H1 (cell line): ENCODE data around the gene DECR2. TPM values are rescaled to one million over a fixed set of nuclear protein-coding genes. Genes with fewer than 3 reads are reported as not detected.
A peak's percentile ranks its signal among the peaks of the same experiment; 100 is the strongest.

Experiments
- HDAC2 ChIP-seq, 2 experiments: fragments of 300-600 bp in 1 of 2; sonication (generic) in 1 of 2; IDR thresholded peaks; 2 replicates each; pipeline ENCODE4 v1.6.1; 2011 to 2012; ENCODE audit warnings: low read depth in 2 of 2, low read length in 2 of 2, mild to moderate bottlenecking in 2 of 2, moderate library complexity in 2 of 2, borderline replicate concordance in 1 of 2, inconsistent platforms in 1 of 2
- polyA plus RNA-seq, 7 experiments: library from polyadenylated mRNA; depleted of rRNA in 3 of 7; stranded (reverse) in 5 of 7; unstranded in 2 of 7; fragments of >200 nt in 5 of 7; fragments of 200-250 nt in 2 of 7; gene quantifications; 1 replicate in 5 of 7; 2 replicates in 1 of 7; 4 replicates in 1 of 7; pipeline versions ENCODE4 v1.2.1 to v1.2.3, GENCODE V29; 2011 to 2013; ENCODE audit warnings: missing spikeins in 2 of 7, mixed read lengths in 2 of 7
- total RNA-seq: library from RNA; stranded (reverse); fragmentation: NEBNext Ultra II Directional; extraction: Animal tissue kit (Norgen Biotek cat#: 25700); gene quantifications from 2 replicates; pipeline ENCODE4 v1.2.1, GENCODE V29; 2021

Gene DECR2
- total and polyA plus RNA-seq, 2 of the 8 experiments (the other 6 are each of a cell fraction or from before 2014, with no cell fraction given), result 28.2 to 39.9 TPM

- peak; percentile 6 to 71; a peak in 1 of 4 replicates for TF ChIP-seq HDAC2 (IDR thresholded peaks at IDR 0.05; ENCODE audit: borderline replicate concordance in 1 of 2, low read depth in 2 of 2, low read length in 2 of 2)
- TF ChIP-seq, all 59 proteins: peak for 5
These were observed 19.6 kb upstream of the DECR2 start, which contains the start of gene PGAP6 (continued) for GRCh38 chr16:381789-382717.
